Activated CD4-positive, alpha-beta T cell treated with anti-CD3 and anti-CD28 coated beads, Interleukin-2, amount 50 U/mL, for 1 hour (primary cell): Measurements from ENCODE around the gene VWA8.

Source experiments
- DNase-seq: peaks from one replicate; pipeline ENCODE4 v3.0.0-alpha.2; 2020

Gene VWA8

GRCh38 chr13:41722684-41723535, 238.0 kb downstream of the VWA8 start:
- no peak for DNase-seq

- no peak for DNase-seq
Observed at GRCh38 chr13:41720839-41721561, 239.9 kb downstream of the VWA8 start.

GRCh38 chr13:41716236-41716635, 244.7 kb downstream of the VWA8 start:
- DNase-seq = no peak

- no peak for DNase-seq
Observed at GRCh38 chr13:41713405-41713804, 247.5 kb downstream of the VWA8 start.

GRCh38 chr13:41710771-41711170, 250.1 kb downstream of the VWA8 start:
- no peak for DNase-seq

- no peak for DNase-seq
Observed at GRCh38 chr13:41709511-41709910, 251.4 kb downstream of the VWA8 start.

- DNase-seq = no peak
Observed at GRCh38 chr13:41708713-41709112, 252.2 kb downstream of the VWA8 start.

GRCh38 chr13:41707194-41707821, 253.6 kb downstream of the VWA8 start:
- no peak for DNase-seq

- no peak for DNase-seq
Observed at GRCh38 chr13:41706152-41706551, 254.8 kb downstream of the VWA8 start.

- DNase-seq = no peak
Observed at GRCh38 chr13:41702540-41702939, 258.4 kb downstream of the VWA8 start.

- no peak for DNase-seq
Observed at GRCh38 chr13:41701676-41702075, 259.2 kb downstream of the VWA8 start.

- DNase-seq = no peak
Observed at GRCh38 chr13:41700790-41701310, 260.1 kb downstream of the VWA8 start.

GRCh38 chr13:41699759-41700158, 261.1 kb downstream of the VWA8 start:
- DNase-seq = no peak

- no peak for DNase-seq
Observed at GRCh38 chr13:41697578-41697977, 263.3 kb downstream of the VWA8 start.

- DNase-seq = no peak
Observed at GRCh38 chr13:41696163-41697003, 264.5 kb downstream of the VWA8 start.

GRCh38 chr13:41694545-41695301, 266.2 kb downstream of the VWA8 start:
- DNase-seq = no peak

GRCh38 chr13:41693434-41693833, 267.5 kb downstream of the VWA8 start:
- no peak for DNase-seq

GRCh38 chr13:41691274-41691673, 269.6 kb downstream of the VWA8 start:
- no peak for DNase-seq

GRCh38 chr13:41682766-41683165, 278.1 kb downstream of the VWA8 start:
- DNase-seq = no peak

GRCh38 chr13:41682001-41682400, 278.9 kb downstream of the VWA8 start:
- DNase-seq = no peak

- DNase-seq = no peak
Observed at GRCh38 chr13:41681587-41681986, 279.3 kb downstream of the VWA8 start.

- DNase-seq = no peak
Observed at GRCh38 chr13:41680900-41681299, 280.0 kb downstream of the VWA8 start.
